HEK293 (cell line): ENCODE results near the gene PLCD3.

Experiments
- CTCF ChIA-PET: fragments of 350-600 bp; formaldehyde crosslinking; extraction: SDS; loops from one replicate; lab custom pipeline; 2021; ENCODE audit warnings: antibody characterized with exemption; lab: Yijun Ruan, JAX
- POLR2A ChIA-PET: fragments of 300-600 bp; formaldehyde crosslinking; extraction: SDS; loops from one replicate; lab custom pipeline; 2020; ENCODE audit warnings: antibody characterized with exemption, inconsistent platforms; lab: Yijun Ruan, JAX
- H3K27ac ChIP-seq: fragments of 200-500 bp; sonication (Bioruptor generic); 2 replicates; pipeline ENCODE4 v1.5.1; 2014; ENCODE audit warnings: low read depth, low read length, control low read depth, inconsistent platforms; ENCODE audit errors: extremely low read depth
- H3K36me3 ChIP-seq, 2 experiments: fragments of 200-500 bp in 1 of 2; sonication (Bioruptor generic) in 1 of 2; 1 replicate in 1 of 2; 2 replicates in 1 of 2; pipeline ENCODE4 v1.5.1; 2014 to 2017; ENCODE audit warnings: inconsistent platforms in 2 of 2, low read length in 2 of 2; ENCODE audit not compliant: control insufficient read depth in 2 of 2, insufficient read depth in 1 of 2
- H3K4me1 ChIP-seq: fragments of 200-500 bp; sonication (Bioruptor generic); 2 replicates; pipeline ENCODE4 v1.5.1; 2014; ENCODE audit warnings: mild to moderate bottlenecking, low read length, inconsistent platforms; ENCODE audit not compliant: control insufficient read depth, insufficient read depth
- H3K4me3 ChIP-seq: 2 replicates; pipeline ENCODE4 v1.5.1; 2011; ENCODE audit warnings: low read depth, mild to moderate bottlenecking, control low read depth, low read length, moderate library complexity
- H3K9me3 ChIP-seq: fragments of 200-500 bp; sonication (Bioruptor generic); 2 replicates; pipeline ENCODE4 v1.5.1; 2014; ENCODE audit warnings: low read depth, low read length, inconsistent platforms; ENCODE audit not compliant: control insufficient read depth, insufficient read depth
- FEZF1 ChIP-seq: fragments of 450-650 bp; formaldehyde crosslinking; IDR thresholded peaks from 2 replicates; pipeline ENCODE4 v1.5.1; 2016; ENCODE audit warnings: missing biosample characterization, missing genetic modification characterization
- GLI2 ChIP-seq: fragments of 450-650 bp; formaldehyde crosslinking; IDR thresholded peaks from 2 replicates; pipeline ENCODE4; 2017; ENCODE audit warnings: missing biosample characterization, missing genetic modification characterization, low read depth, borderline replicate concordance
- KLF16 ChIP-seq: fragments of 450-650 bp; formaldehyde crosslinking; IDR thresholded peaks from 2 replicates; pipeline ENCODE4 v1.5.1; 2017; ENCODE audit warnings: missing biosample characterization, missing genetic modification characterization
- PRDM1 ChIP-seq: fragments of 450-650 bp; formaldehyde crosslinking; IDR thresholded peaks from 2 replicates; pipeline ENCODE4; 2016; ENCODE audit warnings: missing biosample characterization, missing genetic modification characterization
- SALL2 ChIP-seq: fragments of 450-650 bp; formaldehyde crosslinking; IDR thresholded peaks from 2 replicates; pipeline ENCODE4 v1.5.0; 2017; ENCODE audit warnings: missing biosample characterization, mild to moderate bottlenecking, missing genetic modification characterization, borderline replicate concordance
- SP2 ChIP-seq: fragments of 450-650 bp; formaldehyde crosslinking; IDR thresholded peaks from 2 replicates; pipeline ENCODE4 v1.5.1; 2016; ENCODE audit warnings: missing biosample characterization, missing genetic modification characterization
- SP3 ChIP-seq: fragments of 450-650 bp; formaldehyde crosslinking; IDR thresholded peaks from 2 replicates; pipeline ENCODE4 v1.5.1; 2016; ENCODE audit warnings: missing biosample characterization, missing genetic modification characterization
- ZIC2 ChIP-seq: fragments of 450-650 bp; formaldehyde crosslinking; IDR thresholded peaks from 2 replicates; pipeline ENCODE4 v1.5.1; 2016; ENCODE audit warnings: missing biosample characterization, missing genetic modification characterization
- ZNF175 ChIP-seq: fragments of 450-650 bp; formaldehyde crosslinking; IDR thresholded peaks from 2 replicates; pipeline ENCODE4 v1.5.1; 2016; ENCODE audit warnings: missing biosample characterization, missing genetic modification characterization
- ZNF549 ChIP-seq: fragments of 450-650 bp; IDR thresholded peaks from 2 replicates; pipeline ENCODE4 v1.5.1; 2018; ENCODE audit warnings: missing biosample characterization, missing genetic modification characterization, mild to moderate bottlenecking, inconsistent platforms, moderate library complexity
- ZNF626 ChIP-seq: fragments of 450-650 bp; sonication (Bioruptor Pico); formaldehyde crosslinking; IDR thresholded peaks from 2 replicates; pipeline ENCODE4 v1.5.1; 2018; ENCODE audit warnings: missing biosample characterization, missing genetic modification characterization, inconsistent platforms
- ZNF76 ChIP-seq: fragments of 450-650 bp; formaldehyde crosslinking; IDR thresholded peaks from 2 replicates; pipeline ENCODE4; 2016; ENCODE audit warnings: low read depth, missing biosample characterization, missing genetic modification characterization, borderline replicate concordance
- ZNF791 ChIP-seq: fragments of 450-650 bp; formaldehyde crosslinking; IDR thresholded peaks from 2 replicates; pipeline ENCODE4 v1.5.1; 2016; ENCODE audit warnings: missing biosample characterization, missing genetic modification characterization
- TF ChIP-seq, protein P1 (sequence below): fragments of 450-650 bp; formaldehyde crosslinking; IDR thresholded peaks from 2 replicates; pipeline ENCODE4 v1.5.1; 2016; ENCODE audit warnings: missing biosample characterization, missing genetic modification characterization, low read depth
- TF ChIP-seq, protein P2 (sequence below): fragments of 450-650 bp; formaldehyde crosslinking; IDR thresholded peaks from 2 replicates; pipeline ENCODE4 v1.5.1; 2016; ENCODE audit warnings: missing biosample characterization, missing genetic modification characterization
- TF ChIP-seq, protein P3 (sequence below): fragments of 450-650 bp; IDR thresholded peaks from 2 replicates; pipeline ENCODE4 v1.5.1; 2018; ENCODE audit warnings: missing biosample characterization, missing genetic modification characterization
- TF ChIP-seq, protein P4 (sequence below): fragments of 450-650 bp; formaldehyde crosslinking; IDR thresholded peaks from 2 replicates; pipeline ENCODE4 v1.5.1; 2016; ENCODE audit warnings: missing biosample characterization, missing genetic modification characterization
- TF ChIP-seq, protein P5 (sequence below): fragments of 450-650 bp; formaldehyde crosslinking; IDR thresholded peaks from 2 replicates; pipeline ENCODE4 v1.5.1; 2016; ENCODE audit warnings: missing biosample characterization, missing genetic modification characterization

Gene PLCD3

DNA sequence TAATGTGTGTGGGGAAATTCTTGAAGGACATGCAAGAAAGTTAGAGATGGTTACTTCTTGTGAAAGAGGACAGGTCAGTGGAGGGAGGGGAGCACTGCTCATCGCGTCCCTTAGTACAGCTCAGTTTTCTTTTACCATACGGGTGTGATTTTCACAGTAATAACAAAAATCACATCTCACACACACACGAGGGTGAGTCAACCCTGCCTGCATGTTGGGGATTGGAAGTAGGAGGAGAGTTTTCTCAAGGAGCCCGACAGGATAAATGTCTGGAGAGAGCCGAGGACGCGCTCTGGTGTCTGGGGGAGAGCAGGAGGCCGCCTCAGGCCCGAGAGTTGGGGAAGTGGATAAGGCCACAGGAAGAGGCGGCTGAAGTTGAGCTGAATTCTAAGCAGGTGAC, 16.4 kb downstream of the PLCD3 start:
- peaks cover 0 to 63% of the 10 kb centered on the region in 2 experiments; a peak in 1 of 3 replicates for H3K36me3 ChIP-seq
- H3K27ac ChIP-seq: no peak overlapping the region
- ChIA-PET CTCF (interaction anchor here (0.7 to 1.7 kb wide), 5 partner anchors 10 to 19 kb away, joined by 3 to 7 read pairs (median 4); partner anchors contain the start of genes ACBD4 and PLCD3), POLR2A (no interaction called here)
- no peaks in the 10 kb centered on the region for H3K4me1 ChIP-seq
- H3K9me3 ChIP-seq: no peaks in the 10 kb centered on the region
- TF ChIP-seq, protein P1, sequence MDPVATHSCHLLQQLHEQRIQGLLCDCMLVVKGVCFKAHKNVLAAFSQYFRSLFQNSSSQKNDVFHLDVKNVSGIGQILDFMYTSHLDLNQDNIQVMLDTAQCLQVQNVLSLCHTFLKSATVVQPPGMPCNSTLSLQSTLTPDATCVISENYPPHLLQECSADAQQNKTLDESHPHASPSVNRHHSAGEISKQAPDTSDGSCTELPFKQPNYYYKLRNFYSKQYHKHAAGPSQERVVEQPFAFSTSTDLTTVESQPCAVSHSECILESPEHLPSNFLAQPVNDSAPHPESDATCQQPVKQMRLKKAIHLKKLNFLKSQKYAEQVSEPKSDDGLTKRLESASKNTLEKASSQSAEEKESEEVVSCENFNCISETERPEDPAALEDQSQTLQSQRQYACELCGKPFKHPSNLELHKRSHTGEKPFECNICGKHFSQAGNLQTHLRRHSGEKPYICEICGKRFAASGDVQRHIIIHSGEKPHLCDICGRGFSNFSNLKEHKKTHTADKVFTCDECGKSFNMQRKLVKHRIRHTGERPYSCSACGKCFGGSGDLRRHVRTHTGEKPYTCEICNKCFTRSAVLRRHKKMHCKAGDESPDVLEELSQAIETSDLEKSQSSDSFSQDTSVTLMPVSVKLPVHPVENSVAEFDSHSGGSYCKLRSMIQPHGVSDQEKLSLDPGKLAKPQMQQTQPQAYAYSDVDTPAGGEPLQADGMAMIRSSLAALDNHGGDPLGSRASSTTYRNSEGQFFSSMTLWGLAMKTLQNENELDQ (tag by site-specific recombination): no peak
- TF ChIP-seq, protein P2, sequence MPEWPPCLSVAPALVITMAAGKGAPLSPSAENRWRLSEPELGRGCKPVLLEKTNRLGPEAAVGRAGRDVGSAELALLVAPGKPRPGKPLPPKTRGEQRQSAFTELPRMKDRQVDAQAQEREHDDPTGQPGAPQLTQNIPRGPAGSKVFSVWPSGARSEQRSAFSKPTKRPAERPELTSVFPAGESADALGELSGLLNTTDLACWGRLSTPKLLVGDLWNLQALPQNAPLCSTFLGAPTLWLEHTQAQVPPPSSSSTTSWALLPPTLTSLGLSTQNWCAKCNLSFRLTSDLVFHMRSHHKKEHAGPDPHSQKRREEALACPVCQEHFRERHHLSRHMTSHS (tag by site-specific recombination): no peak
- no peak for TF ChIP-seq SALL2 (tag by site-specific recombination)
- TF ChIP-seq, protein P3, sequence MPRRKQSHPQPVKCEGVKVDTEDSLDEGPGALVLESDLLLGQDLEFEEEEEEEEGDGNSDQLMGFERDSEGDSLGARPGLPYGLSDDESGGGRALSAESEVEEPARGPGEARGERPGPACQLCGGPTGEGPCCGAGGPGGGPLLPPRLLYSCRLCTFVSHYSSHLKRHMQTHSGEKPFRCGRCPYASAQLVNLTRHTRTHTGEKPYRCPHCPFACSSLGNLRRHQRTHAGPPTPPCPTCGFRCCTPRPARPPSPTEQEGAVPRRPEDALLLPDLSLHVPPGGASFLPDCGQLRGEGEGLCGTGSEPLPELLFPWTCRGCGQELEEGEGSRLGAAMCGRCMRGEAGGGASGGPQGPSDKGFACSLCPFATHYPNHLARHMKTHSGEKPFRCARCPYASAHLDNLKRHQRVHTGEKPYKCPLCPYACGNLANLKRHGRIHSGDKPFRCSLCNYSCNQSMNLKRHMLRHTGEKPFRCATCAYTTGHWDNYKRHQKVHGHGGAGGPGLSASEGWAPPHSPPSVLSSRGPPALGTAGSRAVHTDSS (tag by site-specific recombination): no peak
- TF ChIP-seq, protein P4, sequence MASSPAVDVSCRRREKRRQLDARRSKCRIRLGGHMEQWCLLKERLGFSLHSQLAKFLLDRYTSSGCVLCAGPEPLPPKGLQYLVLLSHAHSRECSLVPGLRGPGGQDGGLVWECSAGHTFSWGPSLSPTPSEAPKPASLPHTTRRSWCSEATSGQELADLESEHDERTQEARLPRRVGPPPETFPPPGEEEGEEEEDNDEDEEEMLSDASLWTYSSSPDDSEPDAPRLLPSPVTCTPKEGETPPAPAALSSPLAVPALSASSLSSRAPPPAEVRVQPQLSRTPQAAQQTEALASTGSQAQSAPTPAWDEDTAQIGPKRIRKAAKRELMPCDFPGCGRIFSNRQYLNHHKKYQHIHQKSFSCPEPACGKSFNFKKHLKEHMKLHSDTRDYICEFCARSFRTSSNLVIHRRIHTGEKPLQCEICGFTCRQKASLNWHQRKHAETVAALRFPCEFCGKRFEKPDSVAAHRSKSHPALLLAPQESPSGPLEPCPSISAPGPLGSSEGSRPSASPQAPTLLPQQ: no peak
- TF ChIP-seq ZIC2 (tag by site-specific recombination): no peak
- TF ChIP-seq FEZF1 (tag by site-specific recombination): no peak
- TF ChIP-seq ZNF175 (tag by site-specific recombination): no peak
- TF ChIP-seq SP3 (tag by site-specific recombination): no peak
- TF ChIP-seq ZNF791 (tag by site-specific recombination): no peak
- no peak for TF ChIP-seq SP2
- no peak for TF ChIP-seq ZNF626
- no peak for TF ChIP-seq ZNF549 (tag by site-specific recombination)
- no peak for TF ChIP-seq PRDM1
- no peak for TF ChIP-seq ZNF76 (tag by site-specific recombination)
- no peak for TF ChIP-seq KLF16 (tag by site-specific recombination)
- no peak for TF ChIP-seq GLI2
- TF ChIP-seq, protein P5, sequence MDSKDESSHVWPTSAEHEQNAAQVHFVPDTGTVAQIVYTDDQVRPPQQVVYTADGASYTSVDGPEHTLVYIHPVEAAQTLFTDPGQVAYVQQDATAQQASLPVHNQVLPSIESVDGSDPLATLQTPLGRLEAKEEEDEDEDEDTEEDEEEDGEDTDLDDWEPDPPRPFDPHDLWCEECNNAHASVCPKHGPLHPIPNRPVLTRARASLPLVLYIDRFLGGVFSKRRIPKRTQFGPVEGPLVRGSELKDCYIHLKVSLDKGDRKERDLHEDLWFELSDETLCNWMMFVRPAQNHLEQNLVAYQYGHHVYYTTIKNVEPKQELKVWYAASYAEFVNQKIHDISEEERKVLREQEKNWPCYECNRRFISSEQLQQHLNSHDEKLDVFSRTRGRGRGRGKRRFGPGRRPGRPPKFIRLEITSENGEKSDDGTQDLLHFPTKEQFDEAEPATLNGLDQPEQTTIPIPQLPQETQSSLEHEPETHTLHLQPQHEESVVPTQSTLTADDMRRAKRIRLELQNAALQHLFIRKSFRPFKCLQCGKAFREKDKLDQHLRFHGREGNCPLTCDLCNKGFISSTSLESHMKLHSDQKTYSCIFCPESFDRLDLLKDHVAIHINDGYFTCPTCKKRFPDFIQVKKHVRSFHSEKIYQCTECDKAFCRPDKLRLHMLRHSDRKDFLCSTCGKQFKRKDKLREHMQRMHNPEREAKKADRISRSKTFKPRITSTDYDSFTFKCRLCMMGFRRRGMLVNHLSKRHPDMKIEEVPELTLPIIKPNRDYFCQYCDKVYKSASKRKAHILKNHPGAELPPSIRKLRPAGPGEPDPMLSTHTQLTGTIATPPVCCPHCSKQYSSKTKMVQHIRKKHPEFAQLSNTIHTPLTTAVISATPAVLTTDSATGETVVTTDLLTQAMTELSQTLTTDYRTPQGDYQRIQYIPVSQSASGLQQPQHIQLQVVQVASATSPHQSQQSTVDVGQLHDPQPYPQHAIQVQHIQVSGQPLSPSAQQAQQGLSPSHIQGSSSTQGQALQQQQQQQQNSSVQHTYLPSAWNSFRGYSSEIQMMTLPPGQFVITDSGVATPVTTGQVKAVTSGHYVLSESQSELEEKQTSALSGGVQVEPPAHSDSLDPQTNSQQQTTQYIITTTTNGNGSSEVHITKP: no peak
- H3K4me3 ChIP-seq: no peak overlapping the region
